HCT116 (cell line): ENCODE results near the gene CCSER1. TPM values are rescaled to one million over a fixed set of nuclear protein-coding genes. Genes with fewer than 3 reads are reported as not detected.

Experiments used
- ATAC-seq: fragments of 200-7000 bp; cut with Tn5 transposase; 2 replicates; pipeline ENCODE4 v1.9.1; 2020; ENCODE audit warnings: mild to moderate bottlenecking, moderate library complexity
- BruUV-seq: library from RNA; stranded (reverse); fragments of 400-500 nt; replicated peaks from 2 replicates; lab custom pipeline; 2021; lab: Mats Ljungman, UMichigan
- CTCF ChIA-PET: fragments of 300-600 bp; sonication (Branson Sonifier 250); formaldehyde crosslinking; loops from one replicate; lab custom pipeline; 2021; ENCODE audit warnings: antibody characterized with exemption; lab: Charles Lee
- POLR2A ChIA-PET: fragments of 300-600, 350-600 bp; sonication (Branson Sonifier 250); formaldehyde crosslinking; loops from one replicate; lab custom pipeline; 2021; ENCODE audit warnings: antibody characterized with exemption; lab: Charles Lee
- RAD21 ChIA-PET, 2 experiments: fragments of 300-600 bp; sonication (Branson Sonifier 250); formaldehyde crosslinking; loops; one replicate each; lab custom pipeline; 2023; ENCODE audit warnings: low total read pairs in 2 of 2; ENCODE audit not compliant: uncharacterized antibody in 2 of 2, unreplicated experiment in 2 of 2, low non-redundant PET in 1 of 2; lab: Charles Lee
- DNase-seq: peaks from one replicate; pipeline ENCODE4 v3.0.0-alpha.2; 2010; ENCODE audit warnings: low read depth, low spot score
- H2AFZ ChIP-seq: fragments of 200-600 bp; shearing (Covaris generic), sonication (generic); 2 replicates; pipeline ENCODE4 v1.6.1; 2017; ENCODE audit warnings: low read depth, mixed run types, mixed read lengths, antibody characterized with exemption, low read length; ENCODE audit not compliant: poor library complexity, severe bottlenecking
- H3K27ac ChIP-seq: 2 replicates; pipeline ENCODE4 v1.5.1; 2012; ENCODE audit warnings: low read depth, low read length
- H3K27me3 ChIP-seq: fragments of 200-600 bp; sonication (generic); 2 replicates; pipeline ENCODE4 v1.6.1; 2016; ENCODE audit warnings: mixed run types, low read length, mixed read lengths; ENCODE audit not compliant: insufficient read depth
- H3K36me3 ChIP-seq, 2 experiments: fragments of 200-500 bp in 1 of 2; fragments of 200-600 bp in 1 of 2; sonication (Bioruptor generic) in 1 of 2; sonication (generic) in 1 of 2; 2 replicates each; pipeline versions ENCODE4 v1.5.1 to v1.6.1; 2014 to 2016; ENCODE audit warnings: low read length in 2 of 2, inconsistent platforms in 1 of 2, mixed read lengths in 1 of 2, mixed run types in 1 of 2; ENCODE audit not compliant: insufficient read depth in 2 of 2, control insufficient read depth in 1 of 2
- H3K4me1 ChIP-seq, 2 experiments: fragments of 200-600 bp in 1 of 2; sonication (generic) in 1 of 2; 2 replicates each; pipeline versions ENCODE4 v1.5.1 to v1.6.1; 2012 to 2017; ENCODE audit warnings: low read length in 2 of 2, inconsistent platforms in 1 of 2, mild to moderate bottlenecking in 1 of 2, mixed read lengths in 1 of 2, mixed run types in 1 of 2, moderate library complexity in 1 of 2; ENCODE audit not compliant: insufficient read depth in 2 of 2, control insufficient read depth in 1 of 2
- H3K4me2 ChIP-seq: fragments of 200-600 bp; sonication (generic); 2 replicates; pipeline ENCODE4 v1.6.1; 2017; ENCODE audit warnings: mixed run types, low read length, mixed read lengths
- H3K4me3 ChIP-seq, 2 experiments: fragments of 200-600 bp in 1 of 2; sonication (generic) in 1 of 2; replicated peaks in 1 of 2; 2 replicates each; pipeline ENCODE4 v1.5.1; 2011 to 2016; ENCODE audit warnings: low read length in 2 of 2, control low read depth in 1 of 2, low read depth in 1 of 2, mild to moderate bottlenecking in 1 of 2, mixed read lengths in 1 of 2, mixed run types in 1 of 2
- H3K79me2 ChIP-seq: fragments of 200-600 bp; sonication (generic); 2 replicates; pipeline ENCODE4 v1.6.1; 2017; ENCODE audit warnings: mild to moderate bottlenecking, mixed run types, low read length, moderate library complexity, mixed read lengths; ENCODE audit not compliant: insufficient read depth
- H3K9ac ChIP-seq: fragments of 200-600 bp; sonication (generic); 2 replicates; pipeline ENCODE4 v1.6.1; 2016; ENCODE audit warnings: low read length, mixed read lengths
- H3K9me2 ChIP-seq: fragments of 200-600 bp; sonication (generic), shearing (Covaris generic); 2 replicates; pipeline ENCODE4 v1.6.1; 2017; ENCODE audit warnings: mixed run types, mild to moderate bottlenecking, moderate library complexity; ENCODE audit not compliant: insufficient read depth
- H3K9me3 ChIP-seq, 2 experiments: fragments of 200-500 bp in 1 of 2; fragments of 200-600 bp in 1 of 2; sonication (Bioruptor generic) in 1 of 2; sonication (generic) in 1 of 2; 2 replicates each; pipeline ENCODE4 v1.6.1; 2014 to 2017; ENCODE audit warnings: low read length in 2 of 2, mixed read lengths in 2 of 2, inconsistent platforms in 1 of 2, low read depth in 1 of 2, mild to moderate bottlenecking in 1 of 2, mixed run types in 1 of 2, moderate library complexity in 1 of 2; ENCODE audit not compliant: control insufficient read depth in 1 of 2, insufficient read depth in 1 of 2
- H4K20me1 ChIP-seq: fragments of 200-600 bp; sonication (generic), shearing (Covaris generic); 2 replicates; pipeline ENCODE4 v1.6.1; 2017; ENCODE audit warnings: mixed run types, mild to moderate bottlenecking, moderate library complexity; ENCODE audit not compliant: insufficient read depth
- CEBPB ChIP-seq: IDR thresholded peaks from 2 replicates; pipeline ENCODE4 v1.6.1; 2012; ENCODE audit warnings: low read depth
- EGR1 ChIP-seq: IDR thresholded peaks from 2 replicates; pipeline ENCODE4 v1.6.1; 2012; ENCODE audit warnings: low read depth
- ELF1 ChIP-seq: IDR thresholded peaks from 2 replicates; pipeline ENCODE4 v1.6.1; 2012; ENCODE audit warnings: low read depth, borderline replicate concordance
- FOSL1 ChIP-seq: IDR thresholded peaks from 2 replicates; pipeline ENCODE4 v1.6.1; 2012; ENCODE audit warnings: low read depth
- JUND ChIP-seq: IDR thresholded peaks from 2 replicates; pipeline ENCODE4 v1.6.1; 2012
- POLR2A ChIP-seq: IDR thresholded peaks from 2 replicates; pipeline ENCODE4 v1.7.0; 2011; ENCODE audit warnings: borderline replicate concordance; ENCODE audit not compliant: insufficient read depth, insufficient read length; ENCODE audit errors: extremely low read depth
- RAD21 ChIP-seq: IDR thresholded peaks from 2 replicates; pipeline ENCODE4 v1.6.1; 2012; ENCODE audit warnings: low read depth, mild to moderate bottlenecking
- SP1 ChIP-seq: IDR thresholded peaks from 2 replicates; pipeline ENCODE4 v1.6.1; 2012; ENCODE audit warnings: low read depth
- TCF7L2 ChIP-seq: IDR thresholded peaks from 2 replicates; pipeline ENCODE4 v1.7.0; 2011; ENCODE audit warnings: borderline replicate concordance, inconsistent platforms; ENCODE audit not compliant: insufficient read depth, insufficient read length; ENCODE audit errors: extremely low read depth
- YY1 ChIP-seq: IDR thresholded peaks from 2 replicates; pipeline ENCODE4 v1.6.1; 2011; ENCODE audit warnings: low read length, low read depth, moderate library complexity, mild to moderate bottlenecking; ENCODE audit not compliant: insufficient replicate concordance; ENCODE audit errors: extremely low read depth
- ZFX ChIP-seq: fragments of 450-650 bp; IDR thresholded peaks from 2 replicates; pipeline ENCODE4 v1.6.1; 2017
- ZNF274 ChIP-seq: fragments of 200-500 bp; sonication (Bioruptor generic); IDR thresholded peaks from 2 replicates; pipeline ENCODE4 v1.6.1; 2014; ENCODE audit warnings: mild to moderate bottlenecking, low read depth, low read length, inconsistent platforms
- intact Hi-C: fragments of 100-400 bp; cut with micrococcal nuclease; formaldehyde crosslinking; loops from 2 replicates; pipeline ENCODE4 v1.10.0; 2022
- total RNA-seq: library from RNA; stranded (reverse); gene quantifications from one replicate; pipeline ENCODE4 v1.2.1, GENCODE V29; 2021; ENCODE audit not compliant: unreplicated experiment
- TF ChIP-seq, protein P1 (sequence below): IDR thresholded peaks from 2 replicates; pipeline ENCODE4 v1.6.1; 2012
- TF ChIP-seq, protein P2 (sequence below), 3 experiments: fragments of 200-600 bp in 1 of 3; sonication (generic) in 1 of 3; IDR thresholded peaks in 2 of 3; conservative IDR thresholded peaks in 1 of 3; 2 replicates each; pipeline ENCODE4 v1.5.1; 2012 to 2017; ENCODE audit warnings: low read depth in 2 of 3, low read length in 2 of 3, antibody characterized with exemption in 1 of 3, borderline replicate concordance in 1 of 3, control low read depth in 1 of 3, mild to moderate bottlenecking in 1 of 3, mixed read lengths in 1 of 3, mixed run types in 1 of 3, moderate library complexity in 1 of 3; ENCODE audit not compliant: insufficient read depth in 1 of 3
- TF ChIP-seq, protein P3 (sequence below): IDR thresholded peaks from 2 replicates; pipeline ENCODE4 v1.6.1; 2012; ENCODE audit warnings: low read depth

Gene CCSER1
- total RNA-seq, 1 experiment from 2014 or later: 6.7 TPM

DNA sequence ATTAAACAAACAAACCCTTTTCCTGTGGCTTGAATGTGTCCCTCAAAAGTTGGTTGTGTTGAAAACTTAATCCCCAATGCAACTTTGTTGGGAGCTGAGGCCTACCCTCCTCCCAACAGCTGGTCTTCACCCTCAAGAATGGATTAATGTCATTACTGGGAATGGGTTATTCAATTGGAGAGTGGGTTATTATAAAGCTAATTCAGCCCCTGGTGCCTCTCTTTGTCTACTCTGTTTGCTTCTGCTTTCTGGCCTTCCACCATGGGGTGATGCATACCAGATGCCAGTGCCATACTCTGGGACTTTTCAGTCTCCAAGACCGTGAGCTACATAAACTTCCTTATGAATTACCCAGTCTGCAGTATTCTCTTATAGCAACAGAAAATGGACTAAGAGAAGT lies 706.5 kb downstream of the CCSER1 start:
- TF ChIP-seq CEBPB (no peak), POLR2A (no peak), JUND (no peak), SP1 (no peak), RAD21 (no peak), ZNF274 (no peak), YY1 (no peak), ZFX (no peak), FOSL1 (no peak), ELF1 (no peak), TCF7L2 (no peak), EGR1 (no peak)
- TF ChIP-seq, protein P1, sequence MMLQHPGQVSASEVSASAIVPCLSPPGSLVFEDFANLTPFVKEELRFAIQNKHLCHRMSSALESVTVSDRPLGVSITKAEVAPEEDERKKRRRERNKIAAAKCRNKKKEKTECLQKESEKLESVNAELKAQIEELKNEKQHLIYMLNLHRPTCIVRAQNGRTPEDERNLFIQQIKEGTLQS: no peak
- TF ChIP-seq, protein P2, sequence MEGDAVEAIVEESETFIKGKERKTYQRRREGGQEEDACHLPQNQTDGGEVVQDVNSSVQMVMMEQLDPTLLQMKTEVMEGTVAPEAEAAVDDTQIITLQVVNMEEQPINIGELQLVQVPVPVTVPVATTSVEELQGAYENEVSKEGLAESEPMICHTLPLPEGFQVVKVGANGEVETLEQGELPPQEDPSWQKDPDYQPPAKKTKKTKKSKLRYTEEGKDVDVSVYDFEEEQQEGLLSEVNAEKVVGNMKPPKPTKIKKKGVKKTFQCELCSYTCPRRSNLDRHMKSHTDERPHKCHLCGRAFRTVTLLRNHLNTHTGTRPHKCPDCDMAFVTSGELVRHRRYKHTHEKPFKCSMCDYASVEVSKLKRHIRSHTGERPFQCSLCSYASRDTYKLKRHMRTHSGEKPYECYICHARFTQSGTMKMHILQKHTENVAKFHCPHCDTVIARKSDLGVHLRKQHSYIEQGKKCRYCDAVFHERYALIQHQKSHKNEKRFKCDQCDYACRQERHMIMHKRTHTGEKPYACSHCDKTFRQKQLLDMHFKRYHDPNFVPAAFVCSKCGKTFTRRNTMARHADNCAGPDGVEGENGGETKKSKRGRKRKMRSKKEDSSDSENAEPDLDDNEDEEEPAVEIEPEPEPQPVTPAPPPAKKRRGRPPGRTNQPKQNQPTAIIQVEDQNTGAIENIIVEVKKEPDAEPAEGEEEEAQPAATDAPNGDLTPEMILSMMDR (IDR thresholded peaks at IDR 0.05 in 2 of 3, conservative IDR thresholded peaks at IDR 0.05 in 1 of 3; ENCODE audit: borderline replicate concordance in 1 of 3, insufficient read depth in 1 of 3, low read depth in 2 of 3, low read length in 2 of 3): no peak
- TF ChIP-seq, protein P3, sequence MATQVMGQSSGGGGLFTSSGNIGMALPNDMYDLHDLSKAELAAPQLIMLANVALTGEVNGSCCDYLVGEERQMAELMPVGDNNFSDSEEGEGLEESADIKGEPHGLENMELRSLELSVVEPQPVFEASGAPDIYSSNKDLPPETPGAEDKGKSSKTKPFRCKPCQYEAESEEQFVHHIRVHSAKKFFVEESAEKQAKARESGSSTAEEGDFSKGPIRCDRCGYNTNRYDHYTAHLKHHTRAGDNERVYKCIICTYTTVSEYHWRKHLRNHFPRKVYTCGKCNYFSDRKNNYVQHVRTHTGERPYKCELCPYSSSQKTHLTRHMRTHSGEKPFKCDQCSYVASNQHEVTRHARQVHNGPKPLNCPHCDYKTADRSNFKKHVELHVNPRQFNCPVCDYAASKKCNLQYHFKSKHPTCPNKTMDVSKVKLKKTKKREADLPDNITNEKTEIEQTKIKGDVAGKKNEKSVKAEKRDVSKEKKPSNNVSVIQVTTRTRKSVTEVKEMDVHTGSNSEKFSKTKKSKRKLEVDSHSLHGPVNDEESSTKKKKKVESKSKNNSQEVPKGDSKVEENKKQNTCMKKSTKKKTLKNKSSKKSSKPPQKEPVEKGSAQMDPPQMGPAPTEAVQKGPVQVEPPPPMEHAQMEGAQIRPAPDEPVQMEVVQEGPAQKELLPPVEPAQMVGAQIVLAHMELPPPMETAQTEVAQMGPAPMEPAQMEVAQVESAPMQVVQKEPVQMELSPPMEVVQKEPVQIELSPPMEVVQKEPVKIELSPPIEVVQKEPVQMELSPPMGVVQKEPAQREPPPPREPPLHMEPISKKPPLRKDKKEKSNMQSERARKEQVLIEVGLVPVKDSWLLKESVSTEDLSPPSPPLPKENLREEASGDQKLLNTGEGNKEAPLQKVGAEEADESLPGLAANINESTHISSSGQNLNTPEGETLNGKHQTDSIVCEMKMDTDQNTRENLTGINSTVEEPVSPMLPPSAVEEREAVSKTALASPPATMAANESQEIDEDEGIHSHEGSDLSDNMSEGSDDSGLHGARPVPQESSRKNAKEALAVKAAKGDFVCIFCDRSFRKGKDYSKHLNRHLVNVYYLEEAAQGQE: no peak
- BruUV-seq: no TSS peak
- no peak overlapping the region for H3K9ac ChIP-seq
- H3K4me1 ChIP-seq: peaks cover 0 to 8% of the 10 kb centered on the region in 2 experiments; a peak in 1 of 4 replicates
- no peaks in the 10 kb centered on the region for H4K20me1 ChIP-seq
- no peak overlapping the region for H3K27ac ChIP-seq
- intact Hi-C loops: no loop called here
- H3K27me3 ChIP-seq: no peaks in the 10 kb centered on the region
- H3K9me3 ChIP-seq: no peaks in the 10 kb centered on the region
- ChIA-PET RAD21 (no interaction called here), CTCF (no interaction called here), POLR2A (no interaction called here)
- ATAC-seq: no peak
- H3K79me2 ChIP-seq: no peaks in the 10 kb centered on the region
- no peak overlapping the region for H3K4me3 ChIP-seq
- H2AFZ ChIP-seq: no peak overlapping the region
- no peaks in the 10 kb centered on the region for H3K36me3 ChIP-seq
- no peak overlapping the region for H3K4me2 ChIP-seq
- no peaks in the 10 kb centered on the region; the same call in 1 of the 2 replicates for H3K9me2 ChIP-seq
- no peak for DNase-seq
